Endothelial cell (in vitro differentiated cells): ENCODE data around the gene HOXB8. TPM values are rescaled to one million over a fixed set of nuclear protein-coding genes. Genes with fewer than 3 reads are reported as not detected.

Experiments used
- DNase-seq: peaks from one replicate; pipeline ENCODE4 v3.0.0; 2021; ENCODE audit warnings: low spot score
- H3K27ac Mint-ChIP-seq: one replicate; pipeline ENCODE4 v1.8.0; 2021; ENCODE audit warnings: mixed read lengths, inconsistent platforms; ENCODE audit not compliant: unreplicated experiment
- H3K27me3 Mint-ChIP-seq: one replicate; pipeline ENCODE4 v1.8.0; 2021; ENCODE audit warnings: mild to moderate bottlenecking, moderate library complexity, mixed read lengths, inconsistent platforms; ENCODE audit not compliant: unreplicated experiment
- H3K36me3 Mint-ChIP-seq: one replicate; pipeline ENCODE4 v1.8.0; 2021; ENCODE audit warnings: mild to moderate bottlenecking, low read depth, mixed read lengths, inconsistent platforms; ENCODE audit not compliant: unreplicated experiment
- H3K4me1 Mint-ChIP-seq: one replicate; pipeline ENCODE4 v1.8.0; 2021; ENCODE audit warnings: mild to moderate bottlenecking, mixed read lengths, inconsistent platforms; ENCODE audit not compliant: unreplicated experiment
- H3K4me3 Mint-ChIP-seq: one replicate; pipeline ENCODE4 v1.8.0; 2021; ENCODE audit warnings: mild to moderate bottlenecking, mixed read lengths, inconsistent platforms; ENCODE audit not compliant: unreplicated experiment
- H3K9me3 Mint-ChIP-seq: one replicate; pipeline ENCODE4 v1.8.0; 2021; ENCODE audit warnings: mixed read lengths, inconsistent platforms; ENCODE audit not compliant: unreplicated experiment
- total RNA-seq: library from RNA; stranded (reverse); fragmentation: NEBNext Ultra II Directional; extraction: Animal tissue kit (Norgen Biotek cat#: 25700); gene quantifications from one replicate; pipeline ENCODE4 v1.2.1, GENCODE V29; 2021; ENCODE audit not compliant: unreplicated experiment
- TF ChIP-seq, protein P1 (sequence below): fragments of 200-600 bp; sonication (generic); IDR thresholded peaks from one replicate; pipeline ENCODE4 v1.5.0; 2021; ENCODE audit warnings: antibody characterized with exemption; ENCODE audit not compliant: unreplicated experiment

The HOXB8 gene
- total RNA-seq, 1 donor from 2014 or later = 0.15 TPM

DNA sequence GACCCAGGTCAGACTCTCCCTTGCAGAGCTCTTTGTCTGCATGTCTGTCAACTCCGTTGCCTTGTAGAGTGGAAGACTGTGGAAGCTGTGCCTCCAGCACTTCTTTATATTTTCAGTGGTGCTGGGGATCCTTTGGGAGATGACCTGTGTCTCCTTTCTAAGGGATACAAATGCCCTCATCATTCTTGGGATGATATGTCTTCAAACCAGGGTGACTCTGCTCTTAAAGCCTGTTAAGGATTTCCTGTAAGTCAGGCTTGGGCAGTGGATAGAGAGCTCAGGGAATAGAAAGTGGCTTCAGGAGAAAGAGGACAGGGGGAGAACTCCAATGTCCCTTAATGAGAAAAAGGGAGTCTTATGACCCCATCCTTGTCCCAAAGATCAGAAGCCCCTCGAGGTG is 26.6 kb downstream of the HOXB8 start:
- Mint-ChIP-seq H3K27me3 (peaks cover 55% of the 10 kb centered on the region), H3K27ac (no peak overlapping the region), H3K4me1 (peaks cover 58% of the 10 kb centered on the region), H3K4me3 (no peak overlapping the region), H3K36me3 (no peaks in the 10 kb centered on the region), H3K9me3 (no peaks in the 10 kb centered on the region)
- TF ChIP-seq, protein P1, sequence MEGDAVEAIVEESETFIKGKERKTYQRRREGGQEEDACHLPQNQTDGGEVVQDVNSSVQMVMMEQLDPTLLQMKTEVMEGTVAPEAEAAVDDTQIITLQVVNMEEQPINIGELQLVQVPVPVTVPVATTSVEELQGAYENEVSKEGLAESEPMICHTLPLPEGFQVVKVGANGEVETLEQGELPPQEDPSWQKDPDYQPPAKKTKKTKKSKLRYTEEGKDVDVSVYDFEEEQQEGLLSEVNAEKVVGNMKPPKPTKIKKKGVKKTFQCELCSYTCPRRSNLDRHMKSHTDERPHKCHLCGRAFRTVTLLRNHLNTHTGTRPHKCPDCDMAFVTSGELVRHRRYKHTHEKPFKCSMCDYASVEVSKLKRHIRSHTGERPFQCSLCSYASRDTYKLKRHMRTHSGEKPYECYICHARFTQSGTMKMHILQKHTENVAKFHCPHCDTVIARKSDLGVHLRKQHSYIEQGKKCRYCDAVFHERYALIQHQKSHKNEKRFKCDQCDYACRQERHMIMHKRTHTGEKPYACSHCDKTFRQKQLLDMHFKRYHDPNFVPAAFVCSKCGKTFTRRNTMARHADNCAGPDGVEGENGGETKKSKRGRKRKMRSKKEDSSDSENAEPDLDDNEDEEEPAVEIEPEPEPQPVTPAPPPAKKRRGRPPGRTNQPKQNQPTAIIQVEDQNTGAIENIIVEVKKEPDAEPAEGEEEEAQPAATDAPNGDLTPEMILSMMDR = no peak
- DNase-seq = no peak

DNA sequence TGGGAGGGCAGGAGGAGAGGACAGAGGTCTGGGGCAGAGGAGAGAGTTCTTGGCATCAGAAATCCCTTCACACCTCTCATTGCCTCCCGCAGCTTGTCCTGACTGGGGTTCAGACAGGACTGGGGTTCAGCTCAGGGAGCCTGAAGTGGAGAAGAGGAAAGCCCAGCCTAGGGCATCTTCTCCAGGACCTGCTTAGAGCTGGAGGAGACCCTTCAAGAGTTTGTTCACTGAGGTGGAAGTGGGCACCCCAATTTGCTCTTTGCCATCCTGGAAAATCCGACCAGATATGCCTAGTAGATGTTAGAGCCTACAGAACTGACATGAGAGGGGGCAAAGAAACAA is 27.0 kb downstream of the HOXB8 start:
- H3K27ac Mint-ChIP-seq = no peak overlapping the region
- DNase-seq = no peak
- no peaks in the 10 kb centered on the region for H3K36me3 Mint-ChIP-seq
- H3K9me3 Mint-ChIP-seq = no peaks in the 10 kb centered on the region
- peaks cover 60% of the 10 kb centered on the region for H3K27me3 Mint-ChIP-seq
- H3K4me1 Mint-ChIP-seq = peaks cover 60% of the 10 kb centered on the region
- TF ChIP-seq, protein P1 = no peak
- no peak overlapping the region for H3K4me3 Mint-ChIP-seq

DNA sequence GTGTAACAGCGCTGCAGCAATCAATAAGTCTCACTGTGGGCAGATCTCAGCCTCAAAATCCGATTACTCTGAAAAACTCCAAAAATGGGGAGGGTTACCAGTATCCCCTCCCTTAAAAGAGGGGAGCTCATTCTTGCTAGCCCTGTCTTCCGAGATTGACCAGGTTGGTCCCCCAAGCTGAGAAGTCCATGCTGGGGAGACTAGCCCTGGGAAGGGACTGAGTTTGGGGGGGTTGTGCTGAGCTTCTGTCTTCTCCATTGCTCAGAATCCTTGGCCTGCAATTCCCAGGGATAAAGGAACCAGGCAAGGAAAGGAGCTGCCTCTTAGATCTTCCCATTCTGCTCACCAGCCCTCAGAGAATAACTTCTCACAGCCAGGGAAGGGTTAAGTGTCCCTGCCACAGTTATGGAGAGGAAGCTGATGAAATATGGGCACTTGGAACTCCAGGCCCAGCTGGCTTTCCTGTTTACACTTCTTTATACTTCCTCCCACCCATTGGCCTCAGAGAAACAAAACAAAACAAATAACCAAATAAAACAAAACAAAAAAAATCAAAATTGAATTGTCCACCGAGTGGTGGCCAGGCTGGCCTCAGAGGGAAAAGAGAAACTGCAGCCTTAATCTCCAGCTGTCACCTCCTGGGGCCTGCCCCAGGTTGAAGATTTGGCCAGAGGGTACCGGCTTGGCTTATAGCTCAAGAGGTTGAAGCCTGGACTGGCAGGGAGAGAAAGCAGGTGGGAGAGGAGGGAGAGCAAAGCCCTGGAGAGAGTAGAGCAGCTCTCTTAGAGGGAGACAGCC is 27.6 kb downstream of the HOXB8 start:
- Mint-ChIP-seq H3K27me3 (peaks cover 56% of the 10 kb centered on the region), H3K4me1 (peaks cover 60% of the 10 kb centered on the region), H3K36me3 (no peaks in the 10 kb centered on the region), H3K27ac (no peak overlapping the region), H3K9me3 (no peaks in the 10 kb centered on the region), H3K4me3 (peak overlapping the region; percentile 58)
- DNase-seq = no peak
- TF ChIP-seq, protein P1 = no peak

DNA sequence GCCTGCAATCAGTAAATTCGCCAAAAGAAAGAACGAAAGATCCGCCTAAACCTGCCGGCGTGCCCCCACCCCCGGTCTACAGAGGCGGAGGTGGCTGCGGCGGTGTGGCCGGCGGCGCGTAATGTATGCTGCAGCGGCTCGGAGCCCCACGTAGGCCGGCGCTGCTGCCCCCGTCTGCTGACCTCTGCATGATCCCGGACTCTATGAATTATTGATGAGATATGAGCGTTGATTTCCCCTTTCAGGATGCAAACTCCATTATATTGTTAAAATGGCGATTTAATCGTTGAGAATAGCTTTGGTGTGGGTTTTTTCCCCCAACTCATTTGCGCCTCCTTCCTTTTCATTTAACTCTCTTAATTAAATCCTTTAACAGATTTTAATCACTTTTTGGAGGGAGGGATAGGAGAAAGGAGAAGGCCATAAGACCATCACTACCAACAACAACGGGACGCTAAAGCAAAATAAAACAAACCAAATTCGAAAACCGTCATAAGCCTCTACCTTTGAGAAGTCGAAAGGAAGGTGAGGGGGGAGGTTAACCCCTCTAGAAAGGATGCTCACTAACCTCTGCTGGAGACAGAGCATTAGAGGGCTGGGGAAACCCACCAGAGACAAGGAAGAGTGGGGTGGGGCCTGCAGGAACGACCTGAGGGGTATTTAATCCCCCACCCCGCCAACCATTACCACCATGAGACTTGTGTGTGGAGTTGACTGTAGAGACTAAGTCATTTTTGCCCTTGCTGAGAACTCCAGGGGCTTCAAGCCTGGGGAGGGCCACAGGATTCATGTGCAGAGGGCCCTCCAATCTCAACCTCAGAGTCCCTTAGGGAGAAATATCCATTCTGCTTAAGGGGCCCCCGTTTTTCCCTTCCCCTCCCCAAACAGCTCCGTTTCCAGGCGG is 28.5 kb downstream of the HOXB8 start:
- DNase-seq = no peak

More for the DNA sequence above, 28.5 kb downstream of the HOXB8 start:
- Mint-ChIP-seq H3K9me3 (no peaks in the 10 kb centered on the region), H3K36me3 (no peaks in the 10 kb centered on the region), H3K27me3 (peaks cover 59% of the 10 kb centered on the region), H3K4me3 (peak overlapping the region; percentile 26), H3K4me1 (peaks cover 61% of the 10 kb centered on the region), H3K27ac (no peak overlapping the region)
- TF ChIP-seq, protein P1 = no peak
